Duodenal mucosa (tissue), 2 donors: ENCODE data around the gene PPARA.

Source experiments
- H3K27ac ChIP-seq: one replicate; pipeline ENCODE4 v1.7.0; 2013; ENCODE audit warnings: low read depth, low read length
- H3K27me3 ChIP-seq, 2 donors: one replicate each; pipeline ENCODE4 v1.7.0; 2013; ENCODE audit warnings: low read length in 2 of 2, control low read depth in 1 of 2; ENCODE audit not compliant: insufficient read depth in 2 of 2, control insufficient read depth in 1 of 2
- H3K36me3 ChIP-seq, 2 donors: one replicate each; pipeline ENCODE4 v1.7.0; 2013; ENCODE audit warnings: low read length in 2 of 2, control low read depth in 1 of 2; ENCODE audit not compliant: insufficient read depth in 2 of 2, control insufficient read depth in 1 of 2
- H3K4me1 ChIP-seq, 2 donors: one replicate each; pipeline ENCODE4 v1.7.0; 2013; ENCODE audit warnings: low read length in 2 of 2, control low read depth in 1 of 2; ENCODE audit not compliant: insufficient read depth in 2 of 2, control insufficient read depth in 1 of 2
- H3K4me3 ChIP-seq, 2 donors: one replicate each; pipeline ENCODE4 v1.7.0; 2013; ENCODE audit warnings: low read length in 2 of 2, low read depth in 1 of 2
- H3K9ac ChIP-seq, 2 donors: one replicate each; pipeline ENCODE4 v1.7.0; 2013; ENCODE audit warnings: low read length in 2 of 2, low read depth in 1 of 2
- H3K9me3 ChIP-seq, 2 donors: one replicate each; pipeline ENCODE4 v1.7.0; 2013; ENCODE audit warnings: low read length in 2 of 2, control low read depth in 1 of 2; ENCODE audit not compliant: control insufficient read depth in 1 of 2

Gene PPARA

DNA sequence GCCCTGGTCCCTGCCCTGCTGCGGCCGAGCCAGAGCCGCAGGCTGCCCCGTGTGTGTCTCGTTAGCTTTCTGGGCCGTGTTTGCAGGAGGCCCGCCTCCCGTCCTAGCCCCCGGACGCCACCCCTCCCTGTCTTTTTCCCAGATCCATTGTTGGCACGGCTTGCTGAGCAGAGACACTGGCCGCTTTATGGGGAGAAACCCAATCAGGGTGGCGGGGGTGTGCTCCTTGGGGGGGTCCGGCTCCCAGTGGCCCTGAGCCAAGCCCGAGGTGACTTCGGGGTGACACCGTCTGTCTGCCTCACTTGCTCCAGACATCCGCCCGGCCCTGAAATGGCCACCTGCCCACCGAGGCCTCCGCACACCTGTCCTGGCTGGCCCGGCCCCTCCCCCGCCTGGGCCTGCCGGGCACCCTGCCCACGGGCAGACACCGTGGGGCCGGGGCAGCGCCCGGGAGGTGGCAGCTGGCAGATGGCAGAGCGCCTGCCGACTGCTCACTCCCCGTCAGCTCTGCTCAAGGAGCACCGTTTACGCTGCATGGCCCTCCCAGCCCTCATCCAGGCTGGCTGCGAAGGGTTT lies 43.1 kb upstream of the PPARA start:
- Histone ChIP-seq H3K4me1 (peaks cover 51 to 71% of the 10 kb centered on the region in 2 donors), H3K27ac (peak overlapping the region; percentile 32), H3K27me3 (no peaks in the 10 kb centered on the region), H3K36me3 (peaks cover 23 to 59% of the 10 kb centered on the region in 2 donors), H3K9ac (peak overlapping the region in 1 of 2 donors; percentile 54), H3K9me3 (no peaks in the 10 kb centered on the region), H3K4me3 (no peak overlapping the region)

DNA sequence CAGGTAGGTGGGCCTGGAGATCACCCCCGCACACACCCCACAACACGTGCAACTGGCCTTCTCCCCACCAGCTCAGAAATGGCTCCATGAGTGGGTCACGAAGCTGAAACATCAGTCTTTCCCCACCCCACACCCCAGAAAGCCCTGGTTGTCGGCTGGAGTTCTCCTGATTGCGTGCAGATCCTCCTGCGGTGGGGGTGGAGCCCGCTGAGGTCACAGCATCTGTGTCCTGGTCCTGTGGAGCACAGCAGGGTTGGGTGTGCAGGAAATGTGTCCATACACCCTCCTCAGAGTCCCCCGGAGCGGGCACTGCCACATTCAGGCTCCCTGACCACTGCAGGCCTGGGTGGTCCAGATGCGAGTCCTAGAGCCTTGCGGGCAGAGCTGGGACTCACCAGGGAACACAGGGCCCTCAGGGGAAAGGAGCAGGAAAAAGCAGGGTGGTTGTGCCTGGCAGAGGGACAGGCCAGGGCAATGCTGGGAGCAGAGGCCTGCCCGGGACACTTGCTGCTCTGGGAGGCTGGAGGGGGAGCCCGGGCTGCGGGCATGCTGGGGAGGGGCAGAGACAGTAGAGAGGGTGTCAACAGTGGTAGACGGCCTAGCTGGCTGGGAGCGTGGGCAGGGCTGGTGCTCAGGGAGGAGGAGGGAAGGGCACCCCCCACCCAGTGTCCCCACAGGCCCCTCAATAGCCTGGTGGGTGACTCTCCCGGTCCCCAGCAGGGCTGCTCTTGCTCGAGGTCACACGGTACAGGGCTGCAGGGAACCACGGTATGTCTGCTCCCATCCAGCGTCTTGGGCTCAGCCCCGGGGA lies 42.4 kb upstream of the PPARA start:
- Histone ChIP-seq H3K4me3 (no peak overlapping the region), H3K27me3 (no peaks in the 10 kb centered on the region), H3K9ac (peak overlapping the region in 1 of 2 donors; percentile 38)

DNA sequence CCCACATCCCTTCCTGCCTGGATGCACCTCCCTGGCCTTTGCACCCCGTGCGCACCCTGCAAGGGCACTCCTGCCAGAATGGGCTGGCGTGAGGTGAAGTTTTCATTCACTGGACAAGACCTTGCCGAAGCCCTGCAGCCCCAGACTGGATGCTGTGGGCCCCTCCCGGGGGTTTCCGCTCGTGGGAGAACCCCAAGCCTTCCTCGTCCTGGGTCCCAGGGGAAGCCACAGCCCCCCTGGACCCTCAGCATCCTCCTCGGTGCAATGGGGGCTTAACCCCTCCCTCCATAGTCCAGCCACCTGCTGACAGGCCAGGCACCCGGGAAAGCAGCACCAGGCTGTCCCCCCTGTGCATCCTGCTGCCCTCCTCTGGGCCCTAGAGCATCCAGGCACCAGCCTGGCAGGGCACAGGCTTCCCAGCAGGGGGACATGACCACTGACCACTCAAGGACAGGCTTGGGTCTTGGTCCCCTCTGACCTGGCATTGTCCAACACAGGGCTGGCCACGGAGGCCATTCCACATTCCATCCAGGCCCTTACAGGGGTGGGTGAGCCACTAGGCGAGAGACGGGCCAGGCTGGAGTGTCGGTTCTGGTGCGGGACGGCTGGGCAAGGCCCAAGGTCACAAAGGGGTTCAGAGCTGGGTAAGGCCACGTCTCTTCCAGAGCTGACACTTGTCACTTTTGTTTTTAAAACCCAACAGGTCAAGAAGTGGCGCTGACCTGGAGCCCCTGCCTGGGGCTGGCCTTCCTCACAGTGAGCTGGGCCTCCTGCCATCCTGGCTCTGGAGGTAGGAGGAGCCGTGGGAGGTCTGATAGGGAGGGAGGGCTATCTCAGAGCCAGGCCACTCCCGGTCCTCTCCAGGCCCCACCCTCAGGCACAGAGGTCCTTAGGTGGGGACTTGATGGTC lies 41.5 kb upstream of the PPARA start:
- Histone ChIP-seq H3K9ac (no peak overlapping the region), H3K9me3 (no peaks in the 10 kb centered on the region), H3K4me3 (no peak overlapping the region), H3K27me3 (no peaks in the 10 kb centered on the region), H3K36me3 (peaks cover 21 to 62% of the 10 kb centered on the region in 2 donors), H3K4me1 (peaks cover 51 to 65% of the 10 kb centered on the region in 2 donors), H3K27ac (peak overlapping the region; percentile 20)

More for the DNA sequence above, 42.4 kb upstream of the PPARA start:
- peaks cover 51 to 65% of the 10 kb centered on the region in 2 donors for H3K4me1 ChIP-seq
- peak overlapping the region; percentile 32 for H3K27ac ChIP-seq
- no peaks in the 10 kb centered on the region for H3K9me3 ChIP-seq
- peaks cover 19 to 59% of the 10 kb centered on the region in 2 donors for H3K36me3 ChIP-seq

DNA sequence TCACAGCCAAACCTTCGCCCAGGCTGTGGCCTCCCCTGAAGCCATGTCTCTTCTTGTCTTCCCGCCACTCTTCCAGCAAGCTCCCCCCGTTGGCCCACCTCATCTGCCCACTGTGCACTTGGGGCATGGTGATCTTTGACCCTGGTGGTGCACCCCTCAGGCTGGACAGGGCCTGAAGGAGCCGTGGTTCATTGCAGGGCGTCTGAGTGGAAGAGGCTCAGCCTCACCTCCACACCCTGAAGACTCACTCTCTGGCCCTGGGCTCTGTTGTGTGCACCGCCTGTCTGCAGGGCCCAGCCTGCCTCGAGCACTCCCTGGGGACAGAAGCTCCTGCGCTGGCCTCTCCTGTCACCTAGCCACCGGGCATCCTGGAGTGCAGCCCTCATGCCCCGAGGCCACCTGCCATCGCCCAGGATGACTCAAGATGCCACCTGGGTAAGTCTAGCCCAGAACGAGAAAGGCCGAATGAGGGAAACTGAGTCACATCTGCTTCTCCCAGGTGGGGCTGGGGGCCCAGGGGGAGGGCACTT lies 40.8 kb upstream of the PPARA start:
- Histone ChIP-seq H3K9me3 (no peaks in the 10 kb centered on the region), H3K27ac (no peak overlapping the region), H3K36me3 (peaks cover 21 to 62% of the 10 kb centered on the region in 2 donors), H3K4me1 (peaks cover 50 to 64% of the 10 kb centered on the region in 2 donors), H3K27me3 (no peaks in the 10 kb centered on the region), H3K4me3 (no peak overlapping the region), H3K9ac (no peak overlapping the region)

DNA sequence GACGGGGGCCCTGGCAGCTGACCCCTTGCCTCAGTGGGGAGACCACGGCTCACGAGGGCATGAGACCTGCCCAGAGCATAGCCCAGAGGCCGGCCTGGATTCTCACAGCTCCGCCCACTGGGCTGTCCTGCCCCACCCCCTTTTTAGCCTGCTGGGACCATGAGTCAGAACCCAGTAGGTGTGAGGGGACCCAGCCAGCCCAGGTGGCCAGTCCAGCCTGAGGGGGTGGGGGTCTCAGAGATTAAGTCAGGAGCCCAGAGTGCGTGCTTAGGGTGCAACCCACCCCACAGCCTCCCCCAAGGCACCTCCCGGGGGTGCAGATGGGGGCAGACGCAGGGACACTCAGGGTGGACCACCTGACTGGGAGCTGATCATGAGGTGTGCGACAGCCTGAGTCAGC lies 40.1 kb upstream of the PPARA start:
- Histone ChIP-seq H3K4me3 (no peak overlapping the region), H3K27ac (peak overlapping the region; percentile 32), H3K27me3 (no peaks in the 10 kb centered on the region), H3K4me1 (peaks cover 43 to 57% of the 10 kb centered on the region in 2 donors), H3K9me3 (no peaks in the 10 kb centered on the region), H3K36me3 (peaks cover 21 to 59% of the 10 kb centered on the region in 2 donors), H3K9ac (no peak overlapping the region)

DNA sequence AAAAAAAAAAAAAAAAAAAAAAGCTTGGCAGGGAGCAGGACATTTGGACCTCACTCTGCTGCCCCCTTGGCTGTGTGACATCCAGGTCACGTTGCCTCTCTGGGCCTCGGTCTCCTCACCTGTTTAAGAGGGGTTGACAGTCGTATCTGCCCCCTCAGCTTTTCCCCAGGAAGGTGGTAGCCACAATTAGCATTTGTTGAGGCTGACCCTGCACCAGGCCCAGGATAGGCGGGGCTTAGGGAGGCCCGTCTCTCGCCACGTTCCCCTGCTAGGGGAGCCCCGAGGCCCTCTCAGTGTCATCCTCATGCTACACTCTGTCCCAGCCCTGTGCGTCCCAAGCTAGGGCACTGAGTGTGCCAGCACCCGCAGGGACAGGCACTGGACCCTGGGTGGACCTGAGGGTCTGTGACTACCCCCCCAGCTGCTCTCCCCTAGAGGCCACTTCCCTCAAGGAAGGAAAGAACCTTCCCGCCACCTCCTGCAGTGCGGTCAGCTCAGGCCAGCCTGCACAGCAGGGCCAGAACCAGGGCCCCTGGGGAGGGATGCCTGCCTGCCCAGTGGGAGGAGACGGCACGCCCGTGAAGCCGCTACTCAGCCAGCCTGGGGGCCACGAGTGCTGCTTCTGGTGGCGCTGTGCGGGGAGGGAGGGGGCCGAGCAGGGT lies 38.5 kb upstream of the PPARA start:
- Histone ChIP-seq H3K36me3 (peaks cover 21 to 55% of the 10 kb centered on the region in 2 donors), H3K9ac (no peak overlapping the region), H3K4me1 (peaks cover 30 to 54% of the 10 kb centered on the region in 2 donors), H3K9me3 (no peaks in the 10 kb centered on the region), H3K27ac (peak overlapping the region; percentile 42), H3K4me3 (no peak overlapping the region), H3K27me3 (no peaks in the 10 kb centered on the region)

DNA sequence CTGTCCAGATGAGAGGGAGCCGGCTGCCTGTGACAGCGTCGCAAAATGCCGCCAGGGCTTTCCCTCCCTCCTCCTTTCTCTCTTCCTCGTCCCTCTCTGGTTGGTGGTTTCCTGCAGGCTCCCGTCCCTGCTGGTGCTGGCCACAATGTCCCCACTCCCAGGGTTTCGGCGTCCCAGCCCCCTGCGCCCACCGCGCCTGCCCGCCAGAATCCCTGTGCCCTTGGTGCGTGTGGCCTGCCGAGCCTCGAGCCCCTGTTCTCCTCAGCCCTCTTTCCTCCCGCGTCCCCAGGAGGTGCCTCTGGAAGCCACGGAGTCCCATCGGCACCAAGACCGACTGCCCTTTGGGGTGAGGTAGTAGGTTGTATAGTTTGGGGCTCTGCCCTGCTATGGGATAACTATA lies 37.9 kb upstream of the PPARA start:
- Histone ChIP-seq H3K9ac (no peak overlapping the region), H3K36me3 (peaks cover 21 to 52% of the 10 kb centered on the region in 2 donors), H3K27ac (no peak overlapping the region), H3K27me3 (no peaks in the 10 kb centered on the region), H3K4me1 (peaks cover 25 to 50% of the 10 kb centered on the region in 2 donors), H3K9me3 (no peaks in the 10 kb centered on the region), H3K4me3 (no peak overlapping the region)

DNA sequence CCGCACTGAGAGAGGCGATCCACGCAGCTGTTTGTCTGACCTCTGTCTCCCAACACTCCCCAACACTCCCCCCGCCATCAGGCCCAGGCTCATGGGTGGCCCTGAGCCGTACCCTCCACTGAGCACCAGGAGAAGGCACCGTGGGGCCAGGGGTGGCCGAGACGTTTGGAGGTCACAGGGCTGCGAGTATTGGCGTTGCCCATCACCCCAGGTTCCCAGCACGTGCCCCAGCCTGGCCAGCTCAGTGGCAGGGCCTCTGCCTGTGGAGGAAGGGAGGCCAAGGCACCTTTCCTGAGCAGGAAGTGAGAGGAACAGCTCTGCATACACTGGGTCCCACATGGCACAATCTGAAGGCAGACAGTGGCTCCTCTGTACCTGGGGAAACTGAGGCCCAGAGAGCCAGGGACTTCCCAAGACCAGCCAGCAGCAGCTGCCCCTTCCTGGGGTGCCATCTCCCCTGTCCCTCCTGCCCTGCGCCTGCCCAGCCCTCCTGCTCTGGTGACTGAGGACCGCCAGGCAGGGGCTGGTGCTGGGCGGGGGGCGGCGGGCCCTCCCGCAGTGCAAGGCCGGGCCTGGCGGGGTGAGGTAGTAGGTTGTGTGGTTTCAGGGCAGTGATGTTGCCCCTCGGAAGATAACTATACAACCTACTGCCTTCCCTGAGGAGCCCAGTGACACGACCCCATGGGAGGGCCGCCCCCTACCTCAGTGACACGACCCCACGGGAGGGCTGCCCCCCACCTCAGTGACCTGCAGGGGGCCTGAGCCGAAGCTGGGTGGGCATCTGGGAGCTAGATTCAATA lies 37.0 kb upstream of the PPARA start:
- Histone ChIP-seq H3K36me3 (peaks cover 18 to 48% of the 10 kb centered on the region in 2 donors), H3K27me3 (no peaks in the 10 kb centered on the region), H3K4me3 (no peak overlapping the region), H3K27ac (no peak overlapping the region), H3K4me1 (peaks cover 16 to 41% of the 10 kb centered on the region in 2 donors), H3K9me3 (no peaks in the 10 kb centered on the region), H3K9ac (no peak overlapping the region)
